Measurements from ENCODE around the gene CYB5D1. TPM values are rescaled to one million over a fixed set of nuclear protein-coding genes. Genes with fewer than 3 reads are reported as not detected.

The CYB5D1 gene
- total RNA-seq, 1 donor from 2014 or later = 4.4 TPM

DNA sequence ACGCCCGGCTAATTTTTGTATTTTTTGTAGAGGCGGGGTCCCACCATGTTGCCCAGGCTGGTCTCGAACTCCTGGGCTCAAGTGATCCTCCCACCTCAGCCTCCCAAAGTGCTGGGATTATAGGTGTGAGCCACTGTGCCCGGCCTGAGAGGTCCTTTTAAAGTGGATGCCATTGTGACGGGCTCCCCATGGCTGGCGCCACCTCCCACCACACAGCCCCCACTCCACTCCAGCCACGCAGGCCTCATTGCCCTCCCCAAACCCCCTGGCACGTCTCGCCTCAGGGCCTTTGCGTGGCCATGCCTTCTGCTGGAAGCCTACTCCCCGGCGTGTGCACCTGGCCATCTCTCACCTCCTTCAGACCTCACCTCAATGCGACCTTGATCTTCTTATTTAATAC, 35.7 kb upstream of the CYB5D1 start:
- Histone ChIP-seq H3K27ac (no peak overlapping the region), H3K36me3 (no peaks in the 10 kb centered on the region), H3K4me1 (no peaks in the 10 kb centered on the region), H3K27me3 (no peaks in the 10 kb centered on the region), H3K4me3 (no peak overlapping the region), H3K9me3 (no peaks in the 10 kb centered on the region)
- no peak for DNase-seq (ENCODE audit: extremely low spot score in 2 of 2)
- intact Hi-C loops (cut with DNase I) = loop anchor here (5.0 kb wide), 2 partner anchors 35 to 165 kb away; partner anchors contain the start of genes CYB5D1, NAA38 and TMEM88
- no peak for TF ChIP-seq POLR2A (IDR thresholded peaks at IDR 0.05)
- TF ChIP-seq, protein P1, sequence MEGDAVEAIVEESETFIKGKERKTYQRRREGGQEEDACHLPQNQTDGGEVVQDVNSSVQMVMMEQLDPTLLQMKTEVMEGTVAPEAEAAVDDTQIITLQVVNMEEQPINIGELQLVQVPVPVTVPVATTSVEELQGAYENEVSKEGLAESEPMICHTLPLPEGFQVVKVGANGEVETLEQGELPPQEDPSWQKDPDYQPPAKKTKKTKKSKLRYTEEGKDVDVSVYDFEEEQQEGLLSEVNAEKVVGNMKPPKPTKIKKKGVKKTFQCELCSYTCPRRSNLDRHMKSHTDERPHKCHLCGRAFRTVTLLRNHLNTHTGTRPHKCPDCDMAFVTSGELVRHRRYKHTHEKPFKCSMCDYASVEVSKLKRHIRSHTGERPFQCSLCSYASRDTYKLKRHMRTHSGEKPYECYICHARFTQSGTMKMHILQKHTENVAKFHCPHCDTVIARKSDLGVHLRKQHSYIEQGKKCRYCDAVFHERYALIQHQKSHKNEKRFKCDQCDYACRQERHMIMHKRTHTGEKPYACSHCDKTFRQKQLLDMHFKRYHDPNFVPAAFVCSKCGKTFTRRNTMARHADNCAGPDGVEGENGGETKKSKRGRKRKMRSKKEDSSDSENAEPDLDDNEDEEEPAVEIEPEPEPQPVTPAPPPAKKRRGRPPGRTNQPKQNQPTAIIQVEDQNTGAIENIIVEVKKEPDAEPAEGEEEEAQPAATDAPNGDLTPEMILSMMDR (IDR thresholded peaks at IDR 0.05) = no peak
- no peak for TF ChIP-seq POLR2AphosphoS5 (IDR thresholded peaks at IDR 0.05; ENCODE audit: insufficient read depth in 1 of 2, low read depth in 1 of 2)

DNA sequence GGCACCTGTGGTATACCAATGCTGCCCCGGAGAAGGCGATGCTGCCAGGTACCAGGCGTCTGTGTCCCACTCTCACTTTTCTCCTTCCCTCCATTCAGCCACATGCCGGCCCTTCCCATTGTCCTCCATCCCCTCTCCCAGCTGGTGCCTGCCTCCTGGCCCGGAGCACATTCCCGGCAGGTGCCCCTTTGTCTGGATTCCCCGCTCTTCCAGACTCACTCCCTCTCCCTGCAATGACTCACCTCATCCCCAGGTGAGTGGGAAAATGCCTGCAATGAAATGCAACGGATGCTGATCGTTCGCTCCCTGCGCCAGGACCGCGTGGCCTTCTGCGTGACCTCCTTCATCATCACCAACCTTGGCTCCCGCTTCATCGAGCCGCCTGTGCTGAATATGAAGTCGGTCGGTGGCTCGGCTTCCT, 34.2 kb upstream of the CYB5D1 start:
- H3K36me3 ChIP-seq = no peaks in the 10 kb centered on the region
- no peaks in the 10 kb centered on the region for H3K4me1 ChIP-seq
- H3K27ac ChIP-seq = no peak overlapping the region
- H3K27me3 ChIP-seq = no peaks in the 10 kb centered on the region
- no peak overlapping the region for H3K4me3 ChIP-seq
- intact Hi-C loops (cut with DNase I) = loop anchor here (5.0 kb wide), 2 partner anchors 34 to 164 kb away; partner anchors contain the start of genes CYB5D1, NAA38 and TMEM88
- no peaks in the 10 kb centered on the region for H3K9me3 ChIP-seq
- TF ChIP-seq POLR2AphosphoS5 (IDR thresholded peaks at IDR 0.05; ENCODE audit: insufficient read depth in 1 of 2, low read depth in 1 of 2) = no peak
- TF ChIP-seq, protein P1 (IDR thresholded peaks at IDR 0.05) = no peak
- no peak for DNase-seq (ENCODE audit: extremely low spot score in 2 of 2)

DNA sequence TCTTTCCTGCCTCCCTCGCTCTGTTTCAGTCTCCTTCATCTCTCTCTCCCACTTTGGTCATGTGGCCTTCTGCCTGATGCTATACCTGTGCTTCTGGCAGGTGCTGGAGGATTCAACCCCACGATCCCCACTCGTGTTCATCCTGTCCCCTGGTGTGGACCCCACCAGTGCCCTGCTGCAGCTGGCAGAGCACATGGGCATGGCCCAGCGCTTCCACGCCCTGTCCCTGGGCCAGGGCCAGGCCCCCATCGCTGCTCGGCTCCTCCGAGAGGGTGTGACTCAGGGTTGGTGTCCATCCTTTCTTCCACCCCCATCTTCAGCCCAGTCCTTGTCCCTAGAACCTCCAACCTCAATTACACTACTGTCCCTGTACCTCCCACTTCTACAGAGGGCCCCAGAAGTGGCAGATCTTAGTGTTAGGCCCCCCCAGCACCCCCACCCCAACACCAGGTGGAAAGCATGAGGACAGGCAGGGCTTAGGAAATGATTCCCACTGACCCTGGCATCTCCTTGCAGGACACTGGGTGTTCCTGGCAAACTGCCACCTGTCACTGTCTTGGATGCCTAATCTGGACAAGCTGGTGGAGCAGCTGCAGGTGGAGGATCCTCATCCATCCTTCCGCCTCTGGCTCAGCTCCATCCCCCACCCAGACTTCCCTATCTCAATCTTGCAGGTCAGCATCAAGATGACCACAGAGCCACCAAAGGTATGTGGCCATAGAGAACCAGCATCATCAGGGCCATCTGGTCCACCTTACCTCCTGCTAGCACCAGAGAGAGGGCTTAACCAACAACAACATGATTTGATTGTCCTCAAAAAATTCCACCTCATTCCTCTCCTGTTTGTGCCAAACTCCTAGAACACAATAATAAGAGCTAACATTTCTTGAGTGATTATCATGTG, 33.5 kb upstream of the CYB5D1 start:
- TF ChIP-seq, protein P1 (IDR thresholded peaks at IDR 0.05) = no peak
- TF ChIP-seq POLR2AphosphoS5 (IDR thresholded peaks at IDR 0.05; ENCODE audit: insufficient read depth in 1 of 2, low read depth in 1 of 2) = no peak
- no peak for TF ChIP-seq POLR2A (IDR thresholded peaks at IDR 0.05)
- Histone ChIP-seq H3K4me3 (no peak overlapping the region), H3K27ac (no peak overlapping the region), H3K27me3 (no peaks in the 10 kb centered on the region), H3K4me1 (no peaks in the 10 kb centered on the region), H3K36me3 (no peaks in the 10 kb centered on the region), H3K9me3 (no peaks in the 10 kb centered on the region)
- intact Hi-C loops (cut with DNase I) = loop anchor here (5.0 kb wide), 2 partner anchors 33 to 163 kb away; partner anchors contain the start of genes CYB5D1, NAA38 and TMEM88
- no peak for DNase-seq (ENCODE audit: extremely low spot score in 2 of 2)

DNA sequence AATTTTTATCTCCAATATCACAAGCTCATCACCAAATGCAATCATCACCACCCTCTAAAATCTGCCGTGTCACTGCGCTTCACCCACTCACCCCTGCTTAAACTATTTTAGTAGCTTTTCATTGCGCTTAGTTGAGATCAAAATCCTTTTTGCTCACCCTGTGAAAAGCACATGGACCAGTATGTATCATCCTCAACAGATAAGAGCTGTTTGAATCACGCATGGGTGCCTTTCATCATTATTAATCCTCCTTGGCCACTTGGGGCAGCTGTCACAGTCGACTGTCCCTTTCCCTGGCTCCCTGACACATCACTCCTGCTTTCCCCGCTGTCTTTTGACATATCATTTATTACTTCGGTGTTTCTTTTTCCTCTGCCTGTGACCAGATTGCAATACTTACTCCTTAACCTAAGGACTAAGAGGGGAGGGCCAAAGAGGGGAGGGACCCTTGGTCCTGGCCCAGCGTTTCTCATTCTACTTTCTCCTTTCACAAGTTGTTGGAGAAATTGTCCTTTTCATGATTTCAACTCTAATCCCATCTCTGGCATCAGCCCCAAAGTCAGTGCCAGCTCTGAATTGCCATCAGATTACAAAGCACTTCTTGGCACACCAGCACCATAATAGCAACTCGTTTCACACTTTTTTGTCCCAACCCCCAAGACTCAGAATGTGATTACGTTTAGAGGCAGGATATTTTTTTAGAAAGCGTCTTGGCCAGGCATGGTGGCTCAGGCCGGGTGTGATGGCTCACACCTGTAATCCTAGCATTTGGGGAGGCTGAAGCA, 32.4 kb upstream of the CYB5D1 start:
- TF ChIP-seq POLR2AphosphoS5 (IDR thresholded peaks at IDR 0.05; ENCODE audit: insufficient read depth in 1 of 2, low read depth in 1 of 2) (no peak), POLR2A (IDR thresholded peaks at IDR 0.05) (no peak)
- TF ChIP-seq, protein P1 (IDR thresholded peaks at IDR 0.05) = no peak
- no peaks in the 10 kb centered on the region for H3K9me3 ChIP-seq
- H3K36me3 ChIP-seq = no peaks in the 10 kb centered on the region
- H3K27ac ChIP-seq = no peak overlapping the region
- intact Hi-C loops (cut with DNase I) = no loop called here
- no peak for DNase-seq (ENCODE audit: extremely low spot score in 2 of 2)
- H3K27me3 ChIP-seq = no peaks in the 10 kb centered on the region
- no peaks in the 10 kb centered on the region for H3K4me1 ChIP-seq
- no peak overlapping the region for H3K4me3 ChIP-seq

All from vagina (tissue), 2 donors.